GM23338 (cell line): ENCODE measurements around the gene SNX14. TPM values are rescaled to one million over a fixed set of nuclear protein-coding genes. Genes with fewer than 3 reads are reported as not detected.

Experiments used
- EZH2 ChIP-seq: fragments of 200-600 bp; sonication (generic); IDR thresholded peaks from one replicate; pipeline ENCODE4 v1.8.0; 2017; ENCODE audit warnings: antibody characterized with exemption, mild to moderate bottlenecking, low read depth; ENCODE audit not compliant: unreplicated experiment
- JUNB ChIP-seq: IDR thresholded peaks from one replicate; pipeline ENCODE4 v1.6.1; 2016; ENCODE audit warnings: antibody characterized with exemption; ENCODE audit not compliant: unreplicated experiment
- POLR2AphosphoS5 ChIP-seq: IDR thresholded peaks from 2 replicates; pipeline ENCODE4 v1.6.1; 2016; ENCODE audit warnings: antibody characterized with exemption, low read depth
- REST ChIP-seq: IDR thresholded peaks from one replicate; pipeline ENCODE4 v1.6.1; 2018; ENCODE audit warnings: antibody characterized with exemption; ENCODE audit not compliant: unreplicated experiment
- ZNF462 ChIP-seq: fragments of 250-450 bp; sonication (Bioruptor Pico); IDR thresholded peaks from 2 replicates; pipeline ENCODE4 v1.5.0; 2020; ENCODE audit warnings: mild to moderate bottlenecking, moderate library complexity
- polyA plus RNA-seq: library from polyadenylated mRNA; unstranded; fragments of >200 nt; fragmentation: Nextera tagmentation; extraction: Ambion mirVana; gene quantifications from 2 replicates; pipeline ENCODE4 v1.2.1, GENCODE V29; 2016
- total RNA-seq: library from RNA; depleted of rRNA; stranded (reverse); fragments of >200 nt; shearing (Covaris generic); gene quantifications from 2 replicates; pipeline ENCODE4 v1.2.3, GENCODE V29; 2014

The SNX14 gene
- total and polyA plus RNA-seq, 2 experiments from 2014 or later = 23.1 to 32.0 TPM

DNA sequence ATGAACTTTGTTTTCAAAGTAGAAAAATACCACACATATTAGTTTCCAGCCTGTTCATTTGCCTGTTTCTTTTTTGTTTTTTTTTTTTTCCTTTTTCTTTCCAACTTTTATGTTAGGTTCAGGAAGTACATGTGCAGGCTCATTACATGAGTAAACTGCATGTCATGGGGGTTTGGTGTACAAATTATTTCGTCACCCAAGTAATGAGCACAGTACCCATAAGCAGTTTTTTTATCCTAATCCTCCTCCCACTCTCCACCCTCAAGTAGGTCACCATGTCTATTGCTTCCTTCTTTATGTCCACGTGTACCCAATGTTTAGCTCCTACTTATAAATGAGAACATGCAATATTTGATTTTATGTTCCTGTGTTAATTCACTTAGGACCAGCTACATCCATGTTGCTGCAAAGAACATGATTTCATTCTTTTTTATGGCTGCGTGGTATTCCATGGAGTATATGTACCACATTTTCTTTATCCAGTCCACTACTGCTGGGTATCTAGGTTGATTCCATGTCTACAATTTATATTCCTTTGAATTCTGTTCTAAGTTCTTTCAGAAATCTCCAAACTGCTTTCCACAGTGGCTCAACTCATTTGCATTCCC lies 31.8 kb downstream of the SNX14 start (continued):
- TF ChIP-seq ZNF462 (CRISPR knock-in tag) (no peak), REST (no peak), POLR2AphosphoS5 (no peak), JUNB (no peak), EZH2 (no peak)
